ENCODE results near the gene EIF1. TPM values are rescaled to one million over a fixed set of nuclear protein-coding genes. Genes with fewer than 3 reads are reported as not detected.

The EIF1 gene
- total RNA-seq, 1 donor from 2014 or later = 972 TPM

GRCh38 chr17:41731836-41732235 lies 43.2 kb downstream of the EIF1 start:
- DNase-seq (ENCODE audit: low spot score) = no peak

DNA sequence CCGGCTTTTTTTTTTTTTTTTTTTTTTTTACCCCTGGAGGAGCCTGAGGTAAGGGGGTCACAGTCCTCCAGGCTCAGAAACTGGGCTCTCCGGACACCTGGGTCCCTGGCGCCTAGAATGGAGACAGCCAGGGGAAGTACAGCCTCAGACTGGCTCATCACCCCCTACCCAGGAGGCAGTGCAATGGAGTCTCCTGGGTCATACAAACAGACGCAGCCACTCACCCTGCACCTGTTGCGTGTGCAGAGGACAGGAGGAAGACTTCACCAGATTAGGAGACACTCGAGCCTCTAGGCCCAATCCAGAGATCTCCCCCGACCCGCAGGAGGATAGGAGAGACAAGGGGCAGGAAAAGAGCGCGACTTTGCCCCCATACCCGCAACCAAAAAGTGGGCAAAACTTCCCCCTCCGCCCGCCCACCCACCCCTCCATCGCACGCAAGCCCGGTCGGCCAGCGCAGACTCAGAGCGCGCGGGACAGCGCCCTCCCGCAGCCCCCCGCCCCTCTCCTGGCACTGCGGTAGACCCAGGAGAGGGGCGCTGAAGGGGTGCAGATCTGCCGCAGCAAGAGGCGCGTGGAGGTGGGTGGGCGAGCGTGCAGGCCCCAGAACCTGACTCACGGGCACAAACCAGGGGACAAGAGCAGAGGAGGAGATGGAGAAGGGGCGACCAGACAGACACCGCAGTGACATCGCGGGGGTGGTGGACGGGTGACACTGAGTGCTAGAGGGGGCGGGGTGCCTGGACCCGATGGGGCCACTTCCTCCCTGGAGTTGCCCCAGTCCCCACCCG lies 44.9 kb downstream of the EIF1 start:
- DNase-seq (ENCODE audit: low spot score) = no peak

- no peak for DNase-seq (ENCODE audit: low spot score)
Measured at GRCh38 chr17:41734139-41734948, 45.7 kb downstream of the EIF1 start, which contains the start of gene HAP1. HAP1 (minus strand) TSS chr17:41734643; CDS start chr17:41734634, 9 bp downstream.

DNA sequence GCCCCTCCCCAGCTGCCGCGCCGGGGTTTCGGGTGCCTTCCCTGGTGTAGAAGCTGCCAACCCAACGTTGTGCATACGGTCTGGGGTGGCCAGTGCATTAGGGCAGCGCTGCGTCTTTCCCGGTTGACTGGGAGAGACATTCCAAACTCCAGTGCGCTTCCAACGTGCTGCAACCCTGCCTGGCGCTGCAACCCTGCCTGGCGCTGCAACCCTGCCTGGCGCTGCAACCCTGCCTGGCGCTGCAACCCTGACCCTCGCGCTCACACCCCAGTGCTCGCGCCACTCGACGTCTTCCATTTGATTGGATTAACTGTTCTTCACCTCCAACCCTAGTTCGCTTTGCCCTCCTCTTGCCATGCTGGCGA lies 46.2 kb downstream of the EIF1 start:
- no peak for DNase-seq (ENCODE audit: low spot score)

DNA sequence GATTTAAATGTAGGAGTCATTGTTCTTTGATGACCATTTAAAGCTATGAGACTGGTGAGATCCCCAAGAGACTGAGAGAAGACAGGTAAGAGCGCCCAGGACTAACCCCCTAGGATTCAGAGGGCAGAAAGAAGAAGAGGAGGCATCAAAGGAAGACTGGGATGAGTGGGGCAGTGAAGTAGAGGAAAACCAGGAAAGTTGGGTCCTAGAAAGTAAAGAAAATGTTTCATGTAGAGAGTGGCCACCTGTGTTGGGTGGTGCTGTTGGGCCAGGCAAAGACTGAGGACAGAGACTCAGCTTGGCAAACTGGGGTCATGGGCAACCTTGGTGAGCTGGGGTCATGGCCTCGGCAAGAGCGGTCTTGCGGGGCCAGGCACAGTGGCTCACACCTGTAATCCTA lies 47.1 kb downstream of the EIF1 start:
- DNase-seq (ENCODE audit: low spot score) = no peak

DNA sequence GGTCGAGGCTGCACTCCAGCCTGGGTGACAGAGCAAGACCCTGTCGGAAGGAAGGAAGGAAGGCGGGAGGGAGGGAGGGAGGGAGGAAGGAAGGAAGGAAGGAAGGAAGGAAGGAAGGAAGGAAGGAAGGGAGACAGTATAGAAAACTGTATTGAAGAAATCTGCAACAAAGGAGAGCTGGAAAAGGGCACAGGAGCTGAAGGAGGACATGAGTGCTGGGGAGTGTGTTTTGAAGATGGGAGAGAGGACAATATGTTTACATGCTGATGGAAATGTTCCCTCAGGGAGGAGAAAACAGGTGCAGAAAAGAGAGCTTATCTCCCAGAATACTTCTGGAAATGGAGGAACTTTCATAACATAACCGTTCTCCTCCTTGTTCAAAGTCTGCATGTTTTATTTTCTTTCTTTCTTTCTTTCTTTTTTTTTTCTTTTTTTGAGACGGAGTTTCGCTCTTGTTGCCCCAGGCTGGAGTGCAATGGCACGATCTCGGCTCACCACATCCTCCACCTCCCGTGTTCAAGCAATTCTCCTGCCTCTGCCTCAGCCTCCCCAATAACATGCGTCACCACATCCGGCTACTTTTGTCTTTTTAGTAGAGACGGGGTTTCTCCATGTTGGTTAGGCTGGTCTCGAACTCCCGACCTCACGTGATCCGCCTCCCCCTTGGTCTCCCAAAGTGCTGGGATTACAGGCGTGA lies 48.4 kb downstream of the EIF1 start:
- DNase-seq (ENCODE audit: low spot score) = no peak

GRCh38 chr17:41737680-41738023 lies 49.0 kb downstream of the EIF1 start:
- DNase-seq (ENCODE audit: low spot score) = no peak

GRCh38 chr17:41738077-41738800 lies 49.6 kb downstream of the EIF1 start:
- DNase-seq (ENCODE audit: low spot score) = peak; percentile 93

DNA sequence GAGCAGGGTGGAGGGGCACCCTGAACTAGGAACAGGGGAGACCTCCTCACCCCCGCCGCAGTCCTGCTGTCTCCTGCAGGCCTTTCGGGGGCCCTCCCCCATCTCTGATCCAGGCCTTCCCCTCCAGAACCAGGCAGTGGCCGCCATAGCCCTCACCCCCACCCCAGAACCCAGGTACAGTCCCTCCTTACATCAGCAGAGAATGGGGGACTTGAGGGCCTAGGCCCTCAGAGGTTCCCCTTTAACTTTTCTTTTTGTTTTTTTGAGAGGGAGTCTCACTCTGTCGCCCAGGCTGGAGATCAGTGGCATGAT lies 50.1 kb downstream of the EIF1 start:
- no peak for DNase-seq (ENCODE audit: low spot score)

GRCh38 chr17:41739661-41740352 lies 51.1 kb downstream of the EIF1 start:
- no peak for DNase-seq (ENCODE audit: low spot score)

DNA sequence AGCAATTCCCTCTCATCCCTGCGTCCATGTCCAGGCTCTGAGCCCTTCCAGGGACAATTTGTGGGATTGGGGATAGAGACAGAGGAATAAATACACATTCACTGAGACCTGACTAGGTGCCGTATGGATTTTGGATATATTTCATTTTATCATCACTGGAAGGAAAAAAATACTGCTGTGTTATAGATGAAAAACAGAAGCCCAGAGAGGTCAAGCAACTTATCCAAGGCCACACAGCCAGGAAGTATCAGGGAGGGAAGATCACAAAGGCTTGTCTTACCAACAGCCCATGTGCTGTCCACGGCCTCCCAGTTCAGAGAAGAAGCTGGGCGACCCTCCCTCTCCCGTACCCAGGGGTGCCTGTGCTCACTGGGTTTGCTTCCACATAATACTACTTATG lies 51.8 kb downstream of the EIF1 start:
- no peak for DNase-seq (ENCODE audit: low spot score)

DNA sequence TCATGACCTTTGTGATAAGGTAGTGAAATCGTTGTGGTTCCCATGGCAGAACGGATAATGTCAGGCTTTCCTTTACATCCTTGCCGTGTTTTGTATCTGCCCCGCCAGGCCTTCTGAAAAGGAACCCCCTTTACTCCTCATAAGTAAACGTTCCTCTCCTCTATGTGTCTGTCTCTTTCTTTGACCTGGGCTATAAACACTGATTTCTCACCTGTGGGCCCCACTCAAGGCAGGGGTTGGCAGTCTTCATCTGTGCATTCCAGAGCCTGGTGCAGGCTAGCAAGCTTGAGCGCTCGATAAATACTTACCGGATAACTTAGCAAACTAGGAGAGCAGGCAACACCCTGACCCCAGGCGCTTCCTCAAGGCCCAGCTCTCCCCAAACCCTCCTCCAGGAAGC lies 53.0 kb downstream of the EIF1 start:
- no peak for DNase-seq (ENCODE audit: low spot score)

Other genes starting within 250 kb of the EIF1 start
- gene KRT38, start 247.9 kb upstream of the EIF1 start, total RNA-seq = not detected
- gene KRT32, start 221.5 kb upstream of the EIF1 start, total RNA-seq = not detected
- not detected for gene KRT35, start 207.7 kb upstream of the EIF1 start, total RNA-seq
- gene KRT36, start 199.0 kb upstream of the EIF1 start, total RNA-seq = not detected
- gene KRT13, start 183.3 kb upstream of the EIF1 start, total RNA-seq = not detected
- gene KRT15, start 170.0 kb upstream of the EIF1 start, total RNA-seq = not detected
- 1.8 TPM for gene KRT19, start 160.6 kb upstream of the EIF1 start, total RNA-seq
- not detected for gene KRT9, start 116.8 kb upstream of the EIF1 start, total RNA-seq
- 1.00 TPM for gene KRT14, start 102.0 kb upstream of the EIF1 start, total RNA-seq
- 5.5 TPM for gene KRT16, start 76.1 kb upstream of the EIF1 start, total RNA-seq
- not detected for gene KRT17, start 64.3 kb upstream of the EIF1 start, total RNA-seq
- gene GAST, start 23.4 kb downstream of the EIF1 start, total RNA-seq = not detected
- gene HAP1, start 45.8 kb downstream of the EIF1 start, total RNA-seq = 0.13 TPM
- gene JUP, start 97.8 kb downstream of the EIF1 start, total RNA-seq = 16.2 TPM
- gene P3H4, start 123.1 kb downstream of the EIF1 start, total RNA-seq = 5.6 TPM
- 35.7 TPM for gene FKBP10, start 124.1 kb downstream of the EIF1 start, total RNA-seq
- 43.8 TPM for gene NT5C3B, start 147.3 kb downstream of the EIF1 start, total RNA-seq
- gene KLHL10, start 148.9 kb downstream of the EIF1 start, total RNA-seq = 0.74 TPM
- gene KLHL11, start 176.5 kb downstream of the EIF1 start, total RNA-seq = 10.8 TPM
- gene ACLY, start 230.1 kb downstream of the EIF1 start, total RNA-seq = 140 TPM
- gene ODAD4, start 241.7 kb downstream of the EIF1 start, total RNA-seq = 0.48 TPM

Data from mesenteric fat pad (tissue), 1 donor.